GM18526 (cell line): ENCODE measurements around the gene ERCC1.

Experiments used
- POLR2A ChIP-seq: IDR thresholded peaks from 3 replicates; pipeline ENCODE4 v1.6.1; 2011; ENCODE audit not compliant: insufficient read length; ENCODE audit errors: extremely low read depth

ERCC1 gene

GRCh38 chr19:45368737-45369340 lies 54.9 kb downstream of the ERCC1 start:
- TF ChIP-seq POLR2A, result no peak

DNA sequence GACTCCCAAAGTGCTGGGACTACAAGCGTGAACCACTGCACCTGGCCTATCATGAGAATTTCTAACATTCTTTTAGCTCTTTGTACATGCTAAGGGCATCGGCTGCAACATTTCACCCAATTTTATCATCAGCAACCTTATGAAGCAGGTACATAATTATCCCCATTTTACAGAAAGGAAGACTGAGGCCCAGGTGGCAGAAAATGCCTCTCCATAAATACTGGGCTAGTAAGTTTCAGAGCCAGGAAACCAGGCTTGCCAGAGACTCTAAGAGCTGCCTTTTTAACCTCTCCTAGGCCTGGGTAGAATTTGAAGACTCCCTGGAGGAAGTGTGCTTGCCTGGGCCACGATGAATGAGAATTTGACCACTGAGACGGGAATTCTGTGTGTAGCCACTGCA lies 55.6 kb downstream of the ERCC1 start:
- TF ChIP-seq POLR2A, result no peak

GRCh38 chr19:45364696-45365095 lies 59.0 kb downstream of the ERCC1 start:
- TF ChIP-seq POLR2A, result no peak

- TF ChIP-seq POLR2A, result no peak
Measured at GRCh38 chr19:45363861-45364459, 59.8 kb downstream of the ERCC1 start.

DNA sequence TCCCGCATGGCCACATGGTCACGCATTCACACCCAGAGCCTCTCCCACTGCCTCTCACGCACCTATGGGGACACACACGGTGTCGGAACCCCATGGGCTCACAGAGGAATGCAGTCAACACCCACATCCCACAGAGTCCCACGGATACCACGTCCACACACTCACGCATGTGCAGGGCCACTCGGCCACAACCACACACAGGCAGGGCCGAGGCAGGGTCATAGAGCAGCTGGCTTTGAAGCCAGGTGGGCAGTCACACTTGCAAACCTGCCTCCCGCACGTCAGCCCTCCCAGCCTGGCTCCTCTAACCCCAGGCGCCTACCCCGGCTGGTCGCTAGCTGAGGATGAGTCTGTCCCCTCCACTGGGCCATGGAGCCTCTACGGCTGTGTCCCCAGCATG lies 61.4 kb downstream of the ERCC1 start:
- TF ChIP-seq POLR2A, result no peak

DNA sequence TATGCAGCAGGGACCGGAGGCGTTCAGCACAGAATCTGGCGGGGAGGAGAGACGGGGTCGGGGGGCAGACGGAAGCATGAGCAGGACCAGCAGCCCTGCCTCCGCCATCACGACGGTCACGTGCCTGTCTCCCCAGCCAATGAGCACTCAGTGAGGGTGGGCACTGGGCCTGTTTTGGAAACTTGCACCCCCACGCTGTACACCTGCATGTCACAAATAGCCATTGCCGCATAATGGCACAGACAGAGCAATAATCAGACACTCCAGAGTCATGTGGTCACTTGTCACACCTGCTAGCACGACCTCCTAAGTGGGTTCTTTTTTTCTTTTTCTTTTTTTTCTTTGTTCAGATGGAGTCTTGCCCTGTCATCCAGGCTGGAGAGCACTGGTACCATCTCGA lies 62.1 kb downstream of the ERCC1 start:
- no peak for TF ChIP-seq POLR2A

GRCh38 chr19:45358213-45358792 lies 65.4 kb downstream of the ERCC1 start:
- TF ChIP-seq POLR2A, result no peak

DNA sequence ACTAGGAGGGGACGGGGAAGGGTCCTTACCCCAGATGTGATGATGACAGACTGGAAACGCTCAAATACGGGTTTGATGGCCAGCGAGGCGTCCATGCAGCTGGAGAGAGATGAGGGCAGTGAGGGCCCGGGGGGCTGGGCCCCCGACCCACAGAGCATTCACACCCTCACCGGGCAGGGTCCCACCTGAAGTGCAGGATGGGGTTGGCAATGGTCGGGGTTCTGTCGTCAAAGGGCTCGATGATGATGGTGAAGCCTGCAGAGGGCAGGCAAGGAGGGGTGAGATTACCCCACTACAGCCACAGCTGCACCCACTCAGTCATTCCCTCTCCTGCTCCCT lies 66.3 kb downstream of the ERCC1 start:
- TF ChIP-seq POLR2A, result no peak
